GM23338 (cell line): ENCODE results near the gene TPSAB1.

Experiments
- EZH2 ChIP-seq: fragments of 200-600 bp; sonication (generic); IDR thresholded peaks from one replicate; pipeline ENCODE4 v1.8.0; 2017; ENCODE audit warnings: antibody characterized with exemption, mild to moderate bottlenecking, low read depth; ENCODE audit not compliant: unreplicated experiment
- POLR2AphosphoS5 ChIP-seq: IDR thresholded peaks from 2 replicates; pipeline ENCODE4 v1.6.1; 2016; ENCODE audit warnings: antibody characterized with exemption, low read depth
- TF ChIP-seq, protein P1 (sequence below), 2 experiments: fragments of 200-600 bp in 1 of 2; sonication (generic) in 1 of 2; conservative IDR thresholded peaks; 2 replicates each; pipeline versions ENCODE4 v1.5.1 to v1.6.1; 2016 to 2017; ENCODE audit warnings: antibody characterized with exemption in 2 of 2, low read depth in 2 of 2, mild to moderate bottlenecking in 2 of 2, moderate library complexity in 1 of 2

DNA sequence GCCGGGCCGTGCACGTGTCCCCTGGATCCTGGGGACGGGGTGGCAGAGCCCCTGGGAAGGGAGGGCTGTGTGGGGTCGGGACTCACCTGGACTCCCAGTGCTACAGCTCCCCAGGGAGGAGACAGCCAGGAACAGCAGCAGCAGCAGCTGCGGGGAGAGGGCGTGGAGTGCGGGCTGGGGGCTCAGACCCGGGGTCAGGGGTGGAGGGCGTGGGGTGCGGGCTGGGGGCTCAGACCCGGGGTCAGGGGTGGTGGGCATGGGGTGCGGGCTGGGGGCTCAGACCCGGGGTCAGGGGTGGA lies 36.0 kb downstream of the TPSAB1 start:
- TF ChIP-seq, protein P1, sequence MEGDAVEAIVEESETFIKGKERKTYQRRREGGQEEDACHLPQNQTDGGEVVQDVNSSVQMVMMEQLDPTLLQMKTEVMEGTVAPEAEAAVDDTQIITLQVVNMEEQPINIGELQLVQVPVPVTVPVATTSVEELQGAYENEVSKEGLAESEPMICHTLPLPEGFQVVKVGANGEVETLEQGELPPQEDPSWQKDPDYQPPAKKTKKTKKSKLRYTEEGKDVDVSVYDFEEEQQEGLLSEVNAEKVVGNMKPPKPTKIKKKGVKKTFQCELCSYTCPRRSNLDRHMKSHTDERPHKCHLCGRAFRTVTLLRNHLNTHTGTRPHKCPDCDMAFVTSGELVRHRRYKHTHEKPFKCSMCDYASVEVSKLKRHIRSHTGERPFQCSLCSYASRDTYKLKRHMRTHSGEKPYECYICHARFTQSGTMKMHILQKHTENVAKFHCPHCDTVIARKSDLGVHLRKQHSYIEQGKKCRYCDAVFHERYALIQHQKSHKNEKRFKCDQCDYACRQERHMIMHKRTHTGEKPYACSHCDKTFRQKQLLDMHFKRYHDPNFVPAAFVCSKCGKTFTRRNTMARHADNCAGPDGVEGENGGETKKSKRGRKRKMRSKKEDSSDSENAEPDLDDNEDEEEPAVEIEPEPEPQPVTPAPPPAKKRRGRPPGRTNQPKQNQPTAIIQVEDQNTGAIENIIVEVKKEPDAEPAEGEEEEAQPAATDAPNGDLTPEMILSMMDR (conservative IDR thresholded peaks at IDR 0.05; ENCODE audit: low read depth in 2 of 2), result no peak
- TF ChIP-seq EZH2 (no peak), POLR2AphosphoS5 (no peak)
